GM18867 (cell line): ENCODE data around the gene FADS2.

ENCODE experiments used
- ATAC-seq: cut with Tn5 transposase; IDR thresholded peaks from one replicate; pipeline ENCODE4 v1.9.1; 2021; ENCODE audit warnings: mild to moderate bottlenecking, moderate library complexity; ENCODE audit not compliant: unreplicated experiment

FADS2 gene

DNA sequence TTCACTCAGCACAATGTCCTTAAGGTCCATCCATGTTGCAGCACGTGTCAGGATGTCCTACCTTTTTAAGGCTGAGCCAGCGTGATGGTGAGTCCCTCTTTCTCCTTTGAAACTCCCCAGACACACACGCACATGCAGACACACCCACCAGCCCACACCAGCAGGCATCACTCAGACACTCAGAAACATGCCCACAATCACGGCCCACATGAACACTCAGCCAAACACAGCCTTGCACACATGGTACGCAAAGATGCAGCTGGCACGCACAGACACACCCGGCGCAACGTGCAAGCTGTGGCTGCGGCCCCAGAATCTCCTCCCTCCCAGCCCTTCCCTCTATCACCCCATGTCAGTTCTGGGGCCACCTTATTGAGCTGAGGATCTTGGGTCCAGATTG, 55.2 kb downstream of the FADS2 start:
- no peak for ATAC-seq

DNA sequence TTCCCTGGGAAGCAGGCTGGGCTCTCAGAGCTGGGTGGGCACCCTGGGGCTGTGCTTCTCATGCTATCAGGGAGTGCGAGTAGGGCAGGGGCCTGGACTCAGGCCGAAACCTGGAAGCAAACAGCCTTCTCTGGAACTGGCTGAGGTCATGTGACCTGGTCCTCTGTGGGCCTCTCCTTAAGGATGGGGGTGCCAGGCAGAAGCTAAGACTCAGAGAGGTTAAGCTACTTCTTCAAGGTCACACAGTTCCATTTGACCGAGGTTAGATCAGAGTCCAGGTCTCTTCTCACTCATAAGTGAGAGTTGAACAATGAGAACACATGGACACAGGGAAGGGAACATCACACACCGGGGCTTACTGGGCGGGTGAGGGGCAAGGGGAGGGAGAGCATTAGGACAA, 55.8 kb downstream of the FADS2 start:
- no peak for ATAC-seq

DNA sequence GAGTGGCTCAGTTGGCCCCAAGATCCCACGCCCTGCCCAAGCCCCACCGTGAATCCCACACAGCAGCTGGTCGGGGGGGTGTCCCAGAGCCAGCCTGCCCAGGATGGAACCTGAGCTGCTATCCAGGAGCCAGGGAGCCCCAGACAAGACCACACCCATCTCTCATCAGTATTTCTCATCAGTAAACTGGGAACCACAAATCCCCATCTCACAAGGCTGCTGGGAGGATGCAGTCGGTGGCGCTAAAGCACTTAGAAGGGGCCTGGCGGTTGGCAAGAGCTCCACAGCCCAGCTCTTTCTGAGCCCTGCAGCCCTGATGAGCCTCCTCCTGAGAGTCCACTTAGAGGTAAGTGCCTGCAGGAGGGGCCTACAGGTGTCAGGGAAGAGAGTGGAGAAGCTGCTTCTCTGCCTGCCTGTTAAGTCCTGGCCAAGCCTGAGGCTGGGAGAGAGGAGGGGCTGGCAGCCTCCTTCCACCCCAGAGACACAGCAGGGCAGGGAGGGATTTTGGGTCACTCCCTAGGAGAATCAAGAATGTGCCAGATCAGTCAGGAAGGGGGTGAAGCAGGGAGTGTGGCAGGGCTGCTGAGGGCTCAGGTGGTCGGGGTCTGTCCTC, 57.2 kb downstream of the FADS2 start:
- no peak for ATAC-seq

DNA sequence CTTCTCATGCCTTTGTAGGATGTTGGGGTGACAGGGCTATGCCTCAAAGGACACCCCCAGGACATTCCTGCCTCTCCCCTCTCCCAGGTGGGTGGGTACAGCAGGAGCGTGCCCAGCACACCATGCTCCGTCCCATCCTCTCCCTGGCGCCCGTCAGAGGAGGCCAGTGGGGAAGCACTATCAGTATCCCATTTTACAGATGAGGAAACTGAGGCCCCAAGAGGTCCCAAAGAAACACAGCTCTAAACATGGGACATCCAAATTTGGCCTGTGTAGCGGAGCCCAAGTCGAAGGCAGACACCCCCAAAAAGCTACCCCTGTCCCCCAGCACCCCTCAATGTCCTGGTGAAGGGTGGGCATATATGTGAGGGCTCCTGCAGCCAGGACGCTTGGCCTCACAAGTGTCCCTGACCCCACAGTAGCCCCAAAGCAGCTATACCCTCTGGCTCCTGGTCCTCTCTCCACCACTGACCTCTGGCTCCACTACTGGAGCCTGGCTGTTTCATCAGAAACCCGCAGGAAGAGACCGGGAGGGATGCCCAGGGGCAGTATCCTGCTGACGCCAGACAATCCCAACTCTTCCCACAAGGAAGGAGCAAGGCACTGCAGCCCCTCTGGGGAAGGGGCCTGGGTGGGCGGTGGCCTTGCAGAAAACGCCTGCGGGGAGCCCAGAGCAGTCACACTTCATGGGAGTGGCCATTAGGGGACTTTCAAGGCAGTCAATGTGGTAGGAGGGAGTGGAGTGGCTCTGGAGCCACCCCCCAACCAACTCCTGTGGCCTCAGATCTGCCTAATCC, 57.9 kb downstream of the FADS2 start:
- no peak for ATAC-seq

DNA sequence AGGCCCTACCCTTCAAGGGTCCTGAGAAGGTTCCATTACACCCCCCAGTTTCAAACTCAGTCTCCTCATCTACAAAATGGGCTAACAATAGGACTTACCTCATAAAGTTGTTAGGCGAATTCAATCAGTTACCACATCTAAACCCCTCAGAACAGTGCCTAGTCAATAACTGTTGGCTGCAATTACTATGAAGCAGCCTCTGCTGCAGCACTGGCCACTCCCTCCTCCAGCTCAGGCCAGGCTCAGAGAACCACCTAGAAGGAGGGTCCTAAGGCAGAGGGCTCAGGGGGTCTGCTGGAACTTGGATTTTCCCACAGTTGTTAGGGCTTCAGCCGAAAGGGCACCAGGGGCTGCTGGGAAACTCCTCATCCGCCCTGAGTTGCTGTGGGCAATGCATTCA, 58.5 kb downstream of the FADS2 start:
- ATAC-seq, result no peak

DNA sequence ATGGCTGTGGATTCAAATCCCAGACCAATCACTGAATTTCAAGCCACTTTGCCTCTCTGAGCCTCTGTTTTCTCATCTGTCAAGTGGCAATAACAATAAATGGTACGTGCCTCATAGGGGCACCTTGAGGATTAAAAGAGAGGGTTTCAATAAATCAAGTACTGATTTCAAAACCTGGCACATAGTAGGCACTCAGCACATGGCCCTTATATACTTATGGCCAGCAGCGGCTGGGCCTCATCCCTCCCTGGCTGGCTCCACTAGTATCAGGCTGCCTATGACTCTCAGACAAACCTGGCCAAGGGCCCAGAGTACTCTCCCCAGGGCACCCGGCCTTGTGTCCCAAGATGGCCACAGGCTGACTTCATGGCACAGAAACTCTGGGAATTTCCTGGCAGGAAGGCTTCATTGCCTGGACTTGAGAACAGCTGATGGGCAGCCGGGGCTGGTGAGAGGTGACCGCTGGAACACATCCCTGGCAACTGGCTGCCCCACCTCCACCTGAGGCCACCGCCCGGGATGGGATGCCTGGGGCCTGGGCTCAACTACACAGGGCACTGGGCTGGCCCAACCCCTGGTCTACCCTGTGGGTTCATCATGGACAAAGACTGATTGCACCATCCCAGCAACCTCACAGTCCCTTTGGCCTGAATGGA, 59.9 kb downstream of the FADS2 start:
- ATAC-seq, result no peak

DNA sequence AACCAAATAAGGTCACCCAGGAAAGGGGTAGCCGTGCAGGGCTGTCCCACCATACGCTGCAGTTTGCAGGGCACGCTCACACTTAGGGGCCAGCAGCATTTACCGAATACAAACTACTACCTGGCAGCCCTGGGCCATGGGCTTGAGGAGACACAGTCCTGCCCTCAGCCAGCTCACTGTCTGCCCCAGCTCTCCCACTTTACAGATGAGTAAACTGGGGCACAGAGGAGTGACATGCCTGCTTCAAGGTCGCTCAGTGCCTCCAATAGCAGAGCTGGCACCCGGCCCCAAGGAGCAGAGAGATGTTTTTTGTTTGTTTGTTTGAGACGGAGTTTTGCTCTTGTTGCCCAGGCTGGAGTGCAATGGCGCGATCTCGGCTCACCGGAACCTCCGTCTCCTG, 60.5 kb downstream of the FADS2 start:
- ATAC-seq, result no peak

DNA sequence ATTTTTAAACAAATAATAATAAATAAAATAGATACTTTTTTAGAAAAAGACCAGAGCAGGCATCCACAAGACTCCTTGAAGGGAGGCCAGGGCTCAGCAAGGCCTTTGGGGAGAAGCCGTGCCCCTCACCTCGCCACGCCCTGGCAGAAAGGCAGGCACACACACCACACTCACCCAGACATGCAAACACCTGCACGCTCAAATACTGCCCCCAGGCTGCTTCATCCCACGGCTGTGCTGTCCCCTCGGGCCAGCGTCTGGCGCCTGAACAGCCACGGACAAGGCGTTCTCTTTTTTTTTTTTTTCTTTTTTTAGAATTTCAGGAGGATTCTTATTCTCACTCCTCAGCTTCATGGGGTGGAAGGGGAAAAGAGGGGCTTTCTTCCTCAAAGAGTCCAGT, 61.7 kb downstream of the FADS2 start:
- no peak for ATAC-seq

DNA sequence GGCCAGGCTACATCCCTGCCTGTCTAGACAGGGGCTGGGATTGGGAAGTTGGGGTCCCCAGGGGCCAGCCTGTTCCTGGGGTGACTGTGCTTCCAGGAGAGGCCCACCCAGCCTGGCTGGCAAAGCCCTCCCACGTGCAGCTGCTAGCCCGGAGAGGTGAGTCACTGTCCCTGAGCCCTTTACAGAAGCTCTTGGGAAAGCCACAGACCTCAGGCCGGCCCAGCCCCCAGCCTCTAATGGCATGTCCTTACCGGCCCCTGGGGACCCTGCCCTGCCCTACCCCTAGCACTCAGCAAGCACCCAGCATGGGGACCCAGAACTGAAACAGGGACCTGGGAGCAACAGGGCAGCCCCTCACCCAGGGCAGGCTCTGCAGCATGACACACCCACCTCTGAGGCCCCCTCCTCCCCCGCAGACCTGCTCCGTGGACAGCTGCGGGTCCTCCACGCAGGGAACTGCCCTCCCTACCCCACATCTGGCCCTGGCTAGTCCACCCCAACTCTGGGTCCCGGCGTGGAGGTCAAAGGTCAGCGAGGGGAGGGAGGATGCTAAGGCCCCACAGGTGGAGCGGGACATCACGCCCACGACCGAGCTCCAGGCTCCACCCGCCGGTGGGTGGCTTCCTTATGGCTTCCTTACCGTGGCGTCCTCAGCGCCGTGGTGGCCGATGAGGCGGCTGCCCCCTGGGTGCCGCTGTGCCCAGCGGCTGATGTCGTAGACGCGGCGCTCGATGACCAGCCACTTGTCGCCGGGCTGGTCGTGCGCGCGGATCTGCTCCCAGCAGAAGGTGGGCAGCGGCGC, 62.6 kb downstream of the FADS2 start:
- ATAC-seq, result peak; percentile 19

DNA sequence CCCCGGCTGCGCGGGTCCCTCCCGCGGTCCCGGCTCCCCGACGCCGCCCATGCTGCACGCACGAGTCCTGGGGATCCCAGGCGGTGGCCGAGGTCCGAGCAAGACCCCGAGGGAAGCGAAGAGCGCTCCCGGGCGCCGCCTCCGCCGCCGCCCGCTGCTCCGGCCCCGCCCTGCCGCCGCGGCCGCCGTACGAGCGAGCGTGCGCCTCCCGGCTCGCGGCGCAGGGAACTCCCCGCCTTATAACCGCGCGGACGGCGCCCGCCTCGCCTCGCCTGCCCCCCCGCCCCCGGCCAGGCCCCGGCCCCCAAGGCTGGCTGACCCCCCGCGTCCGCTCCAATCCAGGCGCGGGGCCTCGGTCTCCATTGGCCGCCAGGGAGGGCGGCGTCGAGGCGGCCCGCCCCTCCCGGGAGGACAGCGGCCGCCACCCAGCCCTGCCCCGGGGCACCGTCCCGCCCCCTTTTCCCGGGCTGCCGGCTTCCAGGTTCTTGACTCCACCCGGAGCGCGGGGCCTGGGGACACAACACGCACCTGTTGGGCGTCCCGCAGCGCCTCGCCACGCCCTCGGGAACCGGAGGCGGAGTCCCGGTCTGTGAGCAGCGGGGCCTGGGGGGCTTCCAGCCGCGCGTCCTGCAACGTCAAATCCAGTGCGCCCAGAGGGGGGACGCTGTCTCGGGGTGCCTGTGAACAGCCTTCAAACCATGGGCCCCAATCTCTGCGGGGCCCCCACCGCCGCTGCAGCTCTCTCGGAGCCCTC, 63.4 kb downstream of the FADS2 start, which contains the start of gene FADS3:
TSS of gene FADS3 (minus strand) at position 215 of the 754 bp plus-strand sequence. CDS start at position 51, 164 bp downstream.
- ATAC-seq, result peak; percentile 70

DNA sequence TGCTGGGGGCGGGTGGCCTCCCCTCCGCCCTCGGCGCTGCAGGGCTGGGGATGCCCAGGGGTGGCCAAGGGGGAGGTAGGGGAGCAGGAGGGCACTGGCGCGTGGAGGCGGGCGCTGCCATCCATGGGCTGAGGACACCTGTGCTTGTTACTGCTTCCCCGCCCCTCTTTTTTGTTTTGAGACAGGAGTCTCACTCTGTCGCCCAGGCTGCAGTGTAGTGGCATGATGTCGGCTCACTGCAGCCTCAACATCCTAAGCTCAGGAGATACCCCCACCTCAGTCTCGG, 63.9 kb downstream of the FADS2 start:
- no peak for ATAC-seq

DNA sequence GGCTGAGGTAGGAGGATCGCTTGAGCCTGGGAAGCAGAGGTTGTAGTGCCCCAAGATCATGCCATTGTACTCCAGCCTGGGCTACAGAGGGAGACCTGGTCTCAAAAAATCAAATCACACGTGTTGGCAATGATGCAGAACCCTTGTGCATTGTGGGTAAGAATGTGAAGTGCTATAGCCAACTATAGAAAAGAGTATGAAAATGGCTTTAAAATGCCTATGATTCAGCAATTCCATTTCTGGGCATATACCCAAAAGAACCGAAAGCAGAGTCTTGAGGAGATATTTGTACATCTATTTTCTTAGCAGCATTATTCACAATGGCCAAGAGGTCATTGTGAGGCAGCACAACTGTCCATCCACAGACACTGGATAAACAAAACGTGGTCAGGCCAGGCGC, 65.9 kb downstream of the FADS2 start:
- ATAC-seq, result no peak

DNA sequence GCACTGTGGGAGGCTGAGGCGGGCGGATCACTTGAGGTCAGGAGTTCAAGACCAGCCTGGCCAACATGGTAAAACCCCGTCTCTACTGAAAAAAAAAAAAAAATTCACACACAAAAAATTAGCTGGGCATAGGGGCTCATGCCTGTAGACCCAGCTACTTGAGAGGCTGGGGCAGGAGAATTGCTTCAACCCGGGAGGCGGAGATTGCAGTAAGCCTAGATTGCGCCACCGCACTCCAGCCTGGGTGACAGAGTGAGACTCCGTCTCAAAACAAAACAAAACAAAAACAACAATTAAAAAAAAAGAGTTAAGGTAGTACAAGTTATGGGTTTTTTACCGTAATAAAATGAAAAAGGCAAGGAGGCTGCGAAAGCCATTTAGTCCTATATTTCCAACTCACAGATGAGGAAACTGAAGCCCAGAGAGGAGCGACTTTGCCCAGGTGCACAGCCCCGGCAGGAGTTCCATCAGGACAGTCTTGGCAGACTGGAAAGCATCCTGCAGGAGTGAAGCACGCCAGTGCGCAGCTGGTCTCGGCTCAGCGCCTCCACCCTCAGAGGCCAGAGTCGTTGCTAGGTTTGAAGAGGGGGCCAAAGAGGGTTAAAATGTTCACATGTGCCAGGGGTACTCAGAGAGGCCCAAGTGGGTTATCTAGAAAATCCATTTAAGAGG, 67.1 kb downstream of the FADS2 start:
- no peak for ATAC-seq

DNA sequence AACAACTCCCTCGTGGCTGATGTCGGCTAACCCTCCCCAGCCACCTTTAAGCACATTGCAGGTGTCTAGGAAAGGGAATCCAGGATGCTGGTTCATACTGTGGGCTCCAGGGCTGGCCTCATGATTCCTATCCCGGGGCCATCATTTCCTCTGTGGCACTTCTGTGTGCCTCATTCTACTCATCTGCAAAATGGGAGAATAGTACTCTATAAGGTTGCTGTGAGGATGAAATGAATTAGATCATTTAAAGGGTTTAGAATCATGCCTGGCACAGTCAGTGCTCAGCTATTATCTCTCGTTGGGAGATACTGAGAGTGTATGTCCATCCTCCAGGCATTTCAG, 67.6 kb downstream of the FADS2 start:
- ATAC-seq, result no peak

DNA sequence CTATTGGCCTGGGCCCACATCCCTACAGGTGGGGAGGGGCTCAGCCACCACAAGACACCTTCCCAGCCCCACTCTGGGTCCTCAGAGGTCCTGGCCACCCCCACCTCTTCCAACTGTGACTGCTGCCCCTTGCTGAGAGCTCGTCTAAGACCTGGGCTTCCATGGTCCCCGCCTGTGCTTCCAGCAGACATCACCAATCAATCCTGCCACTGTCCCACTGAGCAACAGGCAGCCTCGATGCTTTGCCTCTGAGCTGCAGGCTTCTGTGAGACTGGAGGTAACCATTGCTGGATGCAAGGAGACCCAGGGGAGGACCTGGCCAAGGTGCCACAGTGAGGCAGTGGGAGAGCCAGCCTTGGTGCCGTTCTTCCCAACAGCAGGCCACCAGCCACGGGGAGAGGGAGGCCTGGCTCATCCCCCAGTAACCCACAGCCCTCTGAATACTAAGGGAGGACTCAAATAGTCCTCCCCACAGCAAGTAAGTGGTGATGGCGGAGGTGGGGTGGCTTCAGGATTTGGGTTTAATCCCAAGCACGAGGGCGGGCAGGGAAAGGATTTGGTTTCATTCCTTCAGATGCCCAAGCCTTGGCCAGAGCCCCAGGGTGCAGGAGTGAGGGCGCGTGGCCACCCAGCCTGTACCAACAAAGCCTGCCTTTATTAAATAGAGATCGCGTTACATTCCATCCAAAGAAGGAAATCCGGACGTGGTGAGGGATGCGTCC, 68.7 kb downstream of the FADS2 start:
- no peak for ATAC-seq

DNA sequence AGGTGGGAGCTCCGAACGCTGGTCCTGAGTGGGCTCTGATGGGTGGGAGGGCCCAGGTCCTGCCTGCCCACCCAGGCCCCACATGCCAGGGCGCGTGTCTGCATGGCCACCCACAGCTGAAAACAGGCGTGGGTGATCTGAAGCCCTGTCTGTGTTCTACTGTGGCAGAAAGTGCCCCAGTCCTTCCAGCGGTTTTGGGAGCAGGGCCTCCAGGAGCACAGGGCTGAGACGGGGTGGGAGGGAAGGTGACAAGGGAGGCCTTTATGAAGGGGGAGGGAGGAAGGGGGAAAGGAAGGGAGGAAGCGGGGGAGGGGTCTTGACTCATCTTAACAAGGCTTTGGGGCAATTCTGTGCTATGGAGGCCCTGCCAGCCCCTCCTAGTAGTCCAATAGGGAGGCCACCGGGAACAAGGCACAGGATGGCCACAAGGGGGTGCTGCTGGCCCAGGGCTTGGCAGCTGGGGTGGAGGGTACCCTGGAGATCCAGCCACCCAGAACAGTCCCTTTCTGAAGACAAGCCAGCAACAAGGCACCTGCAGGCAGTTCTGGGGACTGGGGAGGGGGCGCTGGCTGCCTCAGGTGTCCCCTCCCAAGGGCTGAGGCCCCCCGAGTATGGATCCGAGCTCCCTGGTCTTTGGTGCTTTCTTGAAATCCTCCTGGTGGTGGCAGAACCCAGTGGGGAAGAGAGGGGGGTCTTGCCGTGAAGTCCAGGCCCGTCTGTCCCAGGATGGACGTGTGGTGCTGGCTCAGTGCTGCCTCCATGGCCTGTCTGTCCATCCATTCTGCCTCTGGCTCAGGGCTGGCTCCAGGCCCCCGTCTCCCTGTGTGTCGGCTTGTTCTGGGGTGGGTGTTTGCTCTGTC, 69.5 kb downstream of the FADS2 start:
- peak; percentile 48 for ATAC-seq

DNA sequence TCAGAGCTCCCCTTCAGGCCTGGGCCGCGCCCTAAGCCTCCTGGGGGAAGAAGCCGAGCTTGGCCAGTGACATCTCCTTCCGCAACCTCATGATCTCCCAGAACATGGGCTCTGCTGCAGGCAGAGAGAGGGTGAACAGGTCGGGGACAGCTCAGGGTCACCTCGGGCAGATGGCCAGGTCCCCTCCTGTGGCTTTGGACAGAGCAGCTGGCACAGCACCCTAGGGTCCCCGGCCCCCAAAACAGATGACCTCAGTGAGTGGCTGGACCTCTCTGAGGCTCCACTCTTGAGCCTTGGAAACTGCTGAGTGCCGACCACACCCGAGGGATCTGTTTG, 70.1 kb downstream of the FADS2 start:
- ATAC-seq, result no peak

DNA sequence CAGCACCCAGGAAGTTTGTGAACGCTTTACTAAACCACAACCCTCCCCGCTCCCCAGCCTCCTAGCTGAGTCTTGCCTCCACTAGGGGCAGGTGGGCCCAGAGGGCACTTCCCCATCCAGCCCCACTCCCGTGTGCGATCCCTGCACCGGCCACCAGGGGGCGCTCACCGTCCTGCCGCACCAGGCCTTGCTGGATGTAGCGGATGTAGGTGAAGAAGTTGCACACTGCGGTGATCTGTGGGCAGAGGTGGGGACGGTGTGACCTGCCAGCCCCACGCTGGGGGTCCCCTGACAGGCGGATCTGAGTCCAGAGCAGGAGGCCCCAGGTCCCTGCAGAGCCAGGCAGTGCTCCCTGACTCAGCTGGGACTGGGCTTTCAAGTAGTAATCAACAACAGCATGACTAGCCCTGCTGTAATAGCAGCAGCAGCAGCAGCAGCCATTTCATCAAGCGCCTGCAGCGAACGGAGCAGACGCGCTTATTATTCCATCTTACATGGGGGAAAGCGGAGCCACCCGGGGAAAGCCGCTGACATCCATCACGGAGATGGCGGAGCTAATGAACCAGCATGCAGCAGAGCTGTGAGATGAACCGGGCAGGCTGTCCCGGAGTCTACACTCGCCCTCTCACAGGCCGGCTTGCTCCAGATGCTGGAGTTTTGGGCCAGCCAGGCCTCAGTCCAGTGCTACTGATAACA, 71.2 kb downstream of the FADS2 start:
- peak; percentile 61 for ATAC-seq
